Calu3 (cell line): ENCODE measurements around the gene TRAK1. TPM values are rescaled to one million over a fixed set of nuclear protein-coding genes. Genes with fewer than 3 reads are reported as not detected.
"Not testable (repeated sequence)": the region's sequence is repeated elsewhere in the genome, so short reads cannot be mapped to it uniquely, and the experiment has no call there.

Source experiments
- BruUV-seq: library from RNA; stranded (reverse); fragments of 400-500 nt; replicated peaks from 2 replicates; lab custom pipeline; 2021; lab: Mats Ljungman, UMichigan
- CTCF ChIA-PET: fragments of 300-600 bp; sonication (Branson Sonifier 250); formaldehyde crosslinking; loops from one replicate; lab custom pipeline; 2022; ENCODE audit warnings: antibody characterized with exemption; lab: Charles Lee
- DNase-seq: peaks from one replicate; pipeline ENCODE4 v3.0.0; 2022
- H3K27ac Mint-ChIP-seq: one replicate; pipeline ENCODE4 v1.8.0; 2022; ENCODE audit warnings: mixed read lengths; ENCODE audit not compliant: unreplicated experiment
- H3K27me3 Mint-ChIP-seq: one replicate; pipeline ENCODE4 v1.8.0; 2022; ENCODE audit warnings: mixed read lengths; ENCODE audit not compliant: unreplicated experiment
- H3K36me3 Mint-ChIP-seq: one replicate; pipeline ENCODE4 v1.8.0; 2022; ENCODE audit warnings: mild to moderate bottlenecking, moderate library complexity, mixed read lengths; ENCODE audit not compliant: insufficient read depth, unreplicated experiment
- H3K4me1 Mint-ChIP-seq: one replicate; pipeline ENCODE4 v1.8.0; 2022; ENCODE audit warnings: mild to moderate bottlenecking, low read depth, mixed read lengths; ENCODE audit not compliant: unreplicated experiment
- H3K4me3 Mint-ChIP-seq: one replicate; pipeline ENCODE4 v1.8.0; 2022; ENCODE audit warnings: mild to moderate bottlenecking, low read depth, moderate library complexity, mixed read lengths; ENCODE audit not compliant: unreplicated experiment
- H3K9me3 Mint-ChIP-seq: one replicate; pipeline ENCODE4 v1.8.0; 2022; ENCODE audit warnings: low read depth, mixed read lengths; ENCODE audit not compliant: unreplicated experiment
- intact Hi-C: fragments of 100-400 bp; cut with micrococcal nuclease; formaldehyde crosslinking; loops from one replicate; pipeline ENCODE4 v1.10.0; 2022; ENCODE audit not compliant: unreplicated experiment
- total RNA-seq: library from RNA; stranded (reverse); gene quantifications from 2 replicates; pipeline ENCODE4 v1.2.3, GENCODE V29; 2022
- TF ChIP-seq, protein P1 (sequence below): fragments of 200-600 bp; IDR thresholded peaks from one replicate; pipeline ENCODE4 v1.8.0; 2022; ENCODE audit warnings: antibody characterized with exemption; ENCODE audit not compliant: unreplicated experiment

Gene TRAK1
- total RNA-seq, 1 experiment from 2014 or later = 108 TPM

DNA sequence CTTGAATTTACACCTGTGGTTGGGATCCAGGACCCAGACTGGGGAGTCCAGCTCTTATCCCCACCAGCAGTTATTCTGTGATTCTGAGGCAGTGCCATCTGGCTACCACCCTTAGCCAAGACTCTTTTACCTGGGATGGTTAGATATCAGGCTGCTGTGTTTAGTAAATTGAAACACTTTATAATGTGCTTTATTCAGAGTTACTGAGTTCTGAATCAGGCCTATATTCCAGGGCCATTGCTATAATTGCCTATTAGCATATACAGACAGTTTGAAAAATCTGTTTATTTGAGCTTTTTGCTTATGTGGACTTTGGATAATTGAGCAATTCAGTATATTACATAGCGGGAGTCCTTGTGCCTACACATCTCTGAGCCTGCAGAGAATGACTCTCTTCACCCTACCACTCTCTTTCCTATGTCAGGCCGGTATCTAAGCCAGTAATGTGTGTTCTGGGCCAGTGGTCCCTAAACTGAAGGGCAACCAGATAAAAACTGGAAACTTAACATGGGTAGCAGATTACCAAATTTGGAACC, 45.4 kb upstream of the TRAK1 start:
- Mint-ChIP-seq H3K36me3 (no peaks in the 10 kb centered on the region), H3K4me3 (no peak overlapping the region), H3K9me3 (no peaks in the 10 kb centered on the region), H3K27ac (no peak overlapping the region), H3K27me3 (no peaks in the 10 kb centered on the region), H3K4me1 (peaks cover 12% of the 10 kb centered on the region)
- intact Hi-C loops = no loop called here
- no TSS peak for BruUV-seq
- TF ChIP-seq, protein P1, sequence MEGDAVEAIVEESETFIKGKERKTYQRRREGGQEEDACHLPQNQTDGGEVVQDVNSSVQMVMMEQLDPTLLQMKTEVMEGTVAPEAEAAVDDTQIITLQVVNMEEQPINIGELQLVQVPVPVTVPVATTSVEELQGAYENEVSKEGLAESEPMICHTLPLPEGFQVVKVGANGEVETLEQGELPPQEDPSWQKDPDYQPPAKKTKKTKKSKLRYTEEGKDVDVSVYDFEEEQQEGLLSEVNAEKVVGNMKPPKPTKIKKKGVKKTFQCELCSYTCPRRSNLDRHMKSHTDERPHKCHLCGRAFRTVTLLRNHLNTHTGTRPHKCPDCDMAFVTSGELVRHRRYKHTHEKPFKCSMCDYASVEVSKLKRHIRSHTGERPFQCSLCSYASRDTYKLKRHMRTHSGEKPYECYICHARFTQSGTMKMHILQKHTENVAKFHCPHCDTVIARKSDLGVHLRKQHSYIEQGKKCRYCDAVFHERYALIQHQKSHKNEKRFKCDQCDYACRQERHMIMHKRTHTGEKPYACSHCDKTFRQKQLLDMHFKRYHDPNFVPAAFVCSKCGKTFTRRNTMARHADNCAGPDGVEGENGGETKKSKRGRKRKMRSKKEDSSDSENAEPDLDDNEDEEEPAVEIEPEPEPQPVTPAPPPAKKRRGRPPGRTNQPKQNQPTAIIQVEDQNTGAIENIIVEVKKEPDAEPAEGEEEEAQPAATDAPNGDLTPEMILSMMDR = no peak
- CTCF ChIA-PET = no interaction called here
- no peak for DNase-seq

DNA sequence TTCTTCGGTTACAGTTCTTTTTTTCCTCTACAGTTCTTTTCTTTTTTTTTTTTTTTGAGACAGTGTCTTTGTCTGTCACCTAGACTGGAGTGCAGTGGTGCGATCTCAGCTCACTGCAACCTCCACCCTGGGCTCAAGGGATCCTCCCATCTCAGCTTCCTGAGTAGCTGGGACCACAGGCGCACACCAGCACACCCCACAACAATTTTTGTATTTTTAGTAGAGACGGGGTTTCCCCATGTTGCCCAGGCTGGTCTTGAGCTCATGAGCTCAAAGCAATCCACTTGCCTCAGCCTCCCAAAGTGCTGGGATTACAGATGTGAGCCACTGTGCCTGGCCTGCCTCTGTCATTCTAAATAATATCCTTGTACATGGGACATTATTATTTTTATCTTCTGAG, 42.6 kb upstream of the TRAK1 start:
- BruUV-seq, H3K27ac Mint-ChIP-seq, H3K9me3 Mint-ChIP-seq, intact Hi-C loops, H3K36me3 Mint-ChIP-seq, H3K27me3 Mint-ChIP-seq, H3K4me3 Mint-ChIP-seq, DNase-seq: not testable (repeated sequence)
- CTCF ChIA-PET = interaction anchor here (0.6 kb wide), 1 partner anchor 9 kb away, joined by 4 read pairs; no protein-coding TSS in a partner anchor
- H3K4me1 Mint-ChIP-seq = peaks cover 18% of the 10 kb centered on the region

DNA sequence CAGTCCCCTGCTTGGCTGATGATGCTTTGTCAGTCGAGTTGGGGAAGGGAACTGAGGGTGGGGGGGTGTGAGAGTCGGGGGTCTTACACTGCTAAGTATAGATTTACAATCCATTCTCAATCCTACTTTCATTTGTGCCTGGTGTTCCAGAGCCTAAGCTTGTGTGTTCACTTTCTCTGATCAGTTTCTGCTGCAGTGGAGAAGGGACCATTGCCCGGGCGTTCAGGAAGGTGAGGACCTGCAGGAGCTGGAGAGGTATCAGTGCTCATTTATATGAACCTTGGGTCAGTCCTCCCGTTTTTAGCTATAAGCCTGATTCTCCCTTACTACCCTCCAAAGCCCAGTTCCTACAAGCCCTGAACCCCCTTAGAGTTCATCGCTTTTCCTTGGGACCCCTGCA, 41.0 kb upstream of the TRAK1 start:
- intact Hi-C loops = no loop called here
- CTCF ChIA-PET = no interaction called here
- H3K4me3 Mint-ChIP-seq = no peak overlapping the region
- no peaks in the 10 kb centered on the region for H3K27me3 Mint-ChIP-seq
- H3K36me3 Mint-ChIP-seq = no peaks in the 10 kb centered on the region
- no peaks in the 10 kb centered on the region for H3K9me3 Mint-ChIP-seq
- no peak for DNase-seq
- H3K4me1 Mint-ChIP-seq = peaks cover 28% of the 10 kb centered on the region
- TF ChIP-seq, protein P1 = no peak
- no TSS peak for BruUV-seq
- no peak overlapping the region for H3K27ac Mint-ChIP-seq

DNA sequence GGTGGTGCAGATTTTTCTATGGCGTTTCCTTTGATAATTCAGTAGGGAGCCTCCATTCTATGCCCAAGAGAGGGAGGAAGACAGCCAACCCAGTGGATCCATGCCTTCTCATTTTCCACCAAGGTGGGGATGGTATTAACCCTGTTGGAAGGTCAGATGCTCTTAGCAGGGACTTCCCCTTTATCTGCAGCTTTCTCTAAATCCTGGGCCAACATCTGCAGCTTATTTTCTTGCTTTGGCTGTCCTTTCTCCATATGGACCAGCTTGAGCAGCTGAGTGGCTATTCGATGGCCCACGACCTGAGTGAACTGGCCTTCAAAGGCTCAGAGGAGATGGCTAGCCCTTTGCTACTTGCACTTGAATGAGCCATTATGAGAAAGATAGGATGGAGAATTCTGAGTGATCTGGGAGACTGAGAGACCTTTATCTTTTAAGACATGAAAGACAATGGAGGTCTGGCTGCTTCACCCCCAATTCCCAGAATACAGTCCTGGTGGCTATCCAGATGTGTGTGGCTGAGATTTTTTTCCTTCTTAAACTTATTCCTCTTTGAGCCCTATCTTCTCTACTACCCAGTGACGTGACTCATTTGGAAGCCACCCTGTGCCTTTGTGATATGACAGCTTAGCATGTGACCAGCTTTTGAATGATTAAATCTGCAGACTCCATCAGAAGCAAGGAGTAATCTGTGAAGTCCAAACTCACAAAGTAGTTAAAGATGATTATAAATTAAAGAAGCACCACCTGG, 39.6 kb upstream of the TRAK1 start:
- intact Hi-C loops = no loop called here
- Mint-ChIP-seq H3K9me3 (no peaks in the 10 kb centered on the region), H3K36me3 (no peaks in the 10 kb centered on the region), H3K4me1 (peaks cover 28% of the 10 kb centered on the region), H3K4me3 (no peak overlapping the region), H3K27me3 (no peaks in the 10 kb centered on the region), H3K27ac (no peak overlapping the region)
- TF ChIP-seq, protein P1 = no peak
- no TSS peak for BruUV-seq
- DNase-seq = no peak
- CTCF ChIA-PET = no interaction called here

DNA sequence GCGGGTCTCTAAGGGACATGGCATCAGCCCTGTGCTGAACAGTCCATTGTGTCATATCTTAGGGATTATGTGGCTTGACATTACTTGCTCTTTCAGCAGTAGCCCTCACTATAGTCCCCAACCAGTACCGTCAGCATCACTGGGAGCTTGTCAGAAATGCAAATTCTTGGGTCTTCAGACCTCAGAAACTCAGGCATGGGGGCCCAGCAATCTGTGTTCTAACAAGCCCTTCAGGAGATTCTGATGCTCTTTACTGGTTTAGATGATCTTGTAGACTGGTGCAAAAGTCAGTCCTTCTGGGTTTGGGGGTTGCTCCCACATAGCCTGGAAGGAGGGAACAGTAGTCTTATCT, 39.0 kb upstream of the TRAK1 start:
- Mint-ChIP-seq H3K9me3 (no peaks in the 10 kb centered on the region), H3K4me1 (peaks cover 29% of the 10 kb centered on the region), H3K36me3 (no peaks in the 10 kb centered on the region), H3K27ac (no peak overlapping the region), H3K4me3 (no peak overlapping the region), H3K27me3 (no peaks in the 10 kb centered on the region)
- TF ChIP-seq, protein P1 = no peak
- BruUV-seq = no TSS peak
- no peak for DNase-seq
- CTCF ChIA-PET = interaction anchor here (1.2 kb wide), 1 partner anchor 16 kb away, joined by 3 read pairs; no protein-coding TSS in a partner anchor
- intact Hi-C loops = no loop called here
